Measurements from ENCODE around the gene SLC35E2B.
"Not testable (repeated sequence)": the region's sequence is repeated elsewhere in the genome, so short reads cannot be mapped to it uniquely, and the experiment has no call there.

- not testable (repeated sequence) for TF ChIP-seq CTCF (IDR thresholded peaks at IDR 0.05; ENCODE audit: insufficient read depth, low read depth, low read length); EZH2 (IDR thresholded peaks at IDR 0.05; ENCODE audit: insufficient read depth, low read length)
Observed at GRCh38 chr1:1636621-1637478, 55.7 kb downstream of the SLC35E2B start.
